Endothelial cell of umbilical vein (primary cell): ENCODE measurements around the gene AZGP1. TPM values are rescaled to one million over a fixed set of nuclear protein-coding genes. Genes with fewer than 3 reads are reported as not detected.
A peak's percentile ranks its signal among the peaks of the same experiment; 100 is the strongest.

Source experiments
- BruUV-seq: library from RNA; stranded (reverse); fragments of 400-500 nt; replicated peaks from 2 replicates; lab custom pipeline; 2021; lab: Mats Ljungman, UMichigan
- CTCF ChIA-PET: fragments of 300-600, 350-600 bp; sonication (Branson Sonifier 250); formaldehyde crosslinking; loops from one replicate; lab custom pipeline; 2021; ENCODE audit warnings: antibody characterized with exemption, inconsistent platforms; lab: Charles Lee
- POLR2A ChIA-PET: fragments of 300-600, 350-600 bp; sonication (Branson Sonifier 250); formaldehyde crosslinking; loops from one replicate; lab custom pipeline; 2021; ENCODE audit warnings: antibody characterized with exemption, inconsistent platforms; lab: Charles Lee
- DNase-seq: peaks from one replicate; pipeline ENCODE4 v3.0.0-alpha.2; 2011; ENCODE audit warnings: low read depth, low spot score
- FAIRE-seq: peaks from 2 replicates; lab custom pipeline; 2011; peaks lifted over from hg19 to GRCh38; lab: Jason Lieb, UNC
- H2AFZ ChIP-seq: 2 replicates; pipeline ENCODE4 v1.6.0; 2012; ENCODE audit warnings: low read depth, low read length, control low read depth, inconsistent platforms
- H3K27ac ChIP-seq: 2 replicates; pipeline ENCODE4 v1.5.1; 2011; ENCODE audit warnings: low read depth, mild to moderate bottlenecking, control low read depth, low read length, moderate library complexity; ENCODE audit not compliant: insufficient read depth
- H3K27me3 ChIP-seq, 2 experiments: 2 replicates each; pipeline versions ENCODE4 v1.6.0 to v1.6.1; 2011; ENCODE audit warnings: low read length in 2 of 2, mixed read lengths in 1 of 2; ENCODE audit not compliant: control insufficient read depth in 2 of 2, insufficient read depth in 2 of 2
- H3K36me3 ChIP-seq, 2 experiments: 2 replicates in 1 of 2; 3 replicates in 1 of 2; pipeline ENCODE4 v1.5.1; 2011; ENCODE audit warnings: low read length in 2 of 2, mild to moderate bottlenecking in 1 of 2, moderate library complexity in 1 of 2; ENCODE audit not compliant: control insufficient read depth in 2 of 2, insufficient read depth in 2 of 2; ENCODE audit errors: extremely low read depth in 1 of 2
- H3K4me1 ChIP-seq: 3 replicates; pipeline ENCODE4 v1.5.1; 2011; ENCODE audit warnings: mild to moderate bottlenecking, low read length; ENCODE audit not compliant: control insufficient read depth, insufficient read depth; ENCODE audit errors: extremely low read depth
- H3K4me2 ChIP-seq: 2 replicates; pipeline ENCODE4 v1.6.1; 2011; ENCODE audit warnings: low read length, control low read depth, mixed read lengths; ENCODE audit not compliant: insufficient read depth
- H3K4me3 ChIP-seq, 3 experiments: fragments of 200-600 bp in 1 of 3; sonication (generic), shearing (Covaris generic) in 1 of 3; replicated peaks in 1 of 3; 2 replicates each; pipeline ENCODE4 v1.5.1; 2011 to 2016; ENCODE audit warnings: control low read depth in 3 of 3, low read length in 3 of 3, mild to moderate bottlenecking in 2 of 3, inconsistent platforms in 1 of 3, low read depth in 1 of 3, moderate library complexity in 1 of 3; ENCODE audit not compliant: insufficient read depth in 1 of 3
- H3K79me2 ChIP-seq: 2 replicates; pipeline ENCODE4 v1.6.0; 2012; ENCODE audit warnings: low read length, inconsistent platforms; ENCODE audit not compliant: control insufficient read depth, insufficient read depth
- H3K9ac ChIP-seq: replicated peaks from 2 replicates; pipeline ENCODE3; 2011; ENCODE audit warnings: low read length, control low read depth; ENCODE audit not compliant: insufficient read depth; ENCODE audit errors: extremely low read depth
- H3K9me1 ChIP-seq: replicated peaks from 3 replicates; pipeline ENCODE4 v1.6.0; 2011; ENCODE audit warnings: mild to moderate bottlenecking, low read length; ENCODE audit not compliant: control insufficient read depth, insufficient read depth; ENCODE audit errors: extremely low read depth
- H3K9me3 ChIP-seq: replicated peaks from 2 replicates; pipeline ENCODE4 v1.5.1; 2012; ENCODE audit warnings: low read length, inconsistent platforms; ENCODE audit not compliant: control insufficient read depth, insufficient read depth
- H4K20me1 ChIP-seq: replicated peaks from 2 replicates; pipeline ENCODE3; 2011; ENCODE audit warnings: mild to moderate bottlenecking, low read length; ENCODE audit not compliant: control insufficient read depth, insufficient read depth; ENCODE audit errors: extremely low read depth
- EZH2 ChIP-seq: IDR thresholded peaks from 2 replicates; pipeline ENCODE4 v1.6.1; 2012; ENCODE audit warnings: borderline replicate concordance, low read depth, mild to moderate bottlenecking, moderate library complexity, low read length, inconsistent platforms; ENCODE audit not compliant: severe bottlenecking
- FOS ChIP-seq: IDR thresholded peaks from 2 replicates; pipeline ENCODE4 v1.6.1; 2011; ENCODE audit warnings: mild to moderate bottlenecking, low read length, moderate library complexity, borderline replicate concordance; ENCODE audit not compliant: insufficient read depth
- GATA2 ChIP-seq: IDR thresholded peaks from 2 replicates; pipeline ENCODE4 v1.7.0; 2011; ENCODE audit warnings: low read depth, mild to moderate bottlenecking, moderate library complexity, mixed read lengths, low read length; ENCODE audit not compliant: insufficient read length, insufficient read depth
- JUN ChIP-seq: IDR thresholded peaks from 2 replicates; pipeline ENCODE4 v1.6.1; 2011; ENCODE audit warnings: borderline replicate concordance, low read depth; ENCODE audit not compliant: insufficient read length, insufficient read depth
- MYC ChIP-seq: IDR thresholded peaks from one replicate; pipeline ENCODE4 v1.6.1; 2011; ENCODE audit warnings: mild to moderate bottlenecking, low read depth, low read length
- POLR2A ChIP-seq: IDR thresholded peaks from 2 replicates; pipeline ENCODE4 v1.6.1; 2012; ENCODE audit warnings: low read depth, mild to moderate bottlenecking, control low read depth, low read length
- POLR2AphosphoS5 ChIP-seq: IDR thresholded peaks from 2 replicates; pipeline ENCODE4 v1.6.1; 2012; ENCODE audit warnings: low read depth, mild to moderate bottlenecking, control low read depth, low read length, moderate library complexity; ENCODE audit not compliant: insufficient read depth
- dilution Hi-C: fragments of 300-500 bp; cut with MboI; formaldehyde crosslinking; loops from one replicate; pipeline ENCODE4 v1.15.0; 2019; ENCODE audit warnings: low sequenced_read_pairs; ENCODE audit not compliant: extremely low pct_ligation_motif_present
- intact Hi-C: fragments of 100-400 bp; cut with micrococcal nuclease; formaldehyde crosslinking; loops from one replicate; pipeline ENCODE4 v1.10.0; 2022
- polyA plus RNA-seq, 4 experiments: library from polyadenylated mRNA; depleted of rRNA in 3 of 4; stranded (reverse) in 3 of 4; unstranded in 1 of 4; fragments of >200 nt; gene quantifications; 2 replicates each; pipeline versions ENCODE4 v1.2.1 to v1.2.3, GENCODE V29; 2011 to 2012; ENCODE audit warnings: missing spikeins in 1 of 4
- total RNA-seq: library from RNA; stranded (reverse); gene quantifications from 2 replicates; pipeline ENCODE4 v1.2.3, GENCODE V29; 2021
- TF ChIP-seq, protein P1 (sequence below): IDR thresholded peaks from 2 replicates; pipeline ENCODE4 v1.6.1; 2011; ENCODE audit not compliant: insufficient read depth, insufficient read length
- TF ChIP-seq, protein P2 (sequence below), 2 donors: IDR thresholded peaks; 1 replicate in 1 of 2; 2 replicates in 1 of 2; pipeline ENCODE4 v1.5.1; 2011; ENCODE audit warnings: low read length in 2 of 2, mild to moderate bottlenecking in 2 of 2, moderate library complexity in 2 of 2, control low read depth in 1 of 2, inconsistent platforms in 1 of 2, low read depth in 1 of 2; ENCODE audit not compliant: insufficient read depth in 1 of 2; ENCODE audit errors: extremely low read depth in 1 of 2

Gene AZGP1
- total and polyA plus RNA-seq, 2 donors (not counting 3 experiments of a cell fraction or from before 2014, with no cell fraction given) = not detected

DNA sequence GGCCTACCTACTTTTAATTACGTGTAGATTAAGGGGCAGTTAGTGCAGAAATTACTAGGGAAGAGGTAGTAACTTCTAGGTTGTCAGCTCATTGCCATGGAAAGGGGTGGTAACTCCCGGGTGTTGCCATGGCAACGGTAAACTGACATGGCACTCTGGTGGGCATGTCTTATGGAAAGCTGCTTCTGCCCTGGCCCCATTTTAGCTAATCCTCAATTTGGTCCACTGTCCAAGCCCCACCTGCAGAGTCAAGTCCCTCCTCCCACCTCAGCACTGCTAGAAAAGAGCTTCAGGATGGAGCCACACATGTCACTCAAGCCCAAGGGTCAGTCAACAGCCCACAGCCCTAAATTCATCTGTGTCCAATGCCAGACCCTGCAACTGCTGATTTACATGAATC lies 32.1 kb upstream of the AZGP1 start:
- dilution Hi-C loops = no loop called here
- Histone ChIP-seq H3K79me2 (no peaks in the 10 kb centered on the region), H3K4me2 (no peak overlapping the region), H3K9me1 (no peaks in the 10 kb centered on the region), H2AFZ (no peak overlapping the region), H3K36me3 (no peaks in the 10 kb centered on the region), H3K9me3 (no peaks in the 10 kb centered on the region), H3K9ac (no peak overlapping the region), H4K20me1 (no peaks in the 10 kb centered on the region), H3K4me3 (no peak overlapping the region), H3K27me3 (no peaks in the 10 kb centered on the region), H3K27ac (no peak overlapping the region), H3K4me1 (no peaks in the 10 kb centered on the region)
- TF ChIP-seq, protein P1, sequence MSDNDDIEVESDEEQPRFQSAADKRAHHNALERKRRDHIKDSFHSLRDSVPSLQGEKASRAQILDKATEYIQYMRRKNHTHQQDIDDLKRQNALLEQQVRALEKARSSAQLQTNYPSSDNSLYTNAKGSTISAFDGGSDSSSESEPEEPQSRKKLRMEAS = no peak
- TF ChIP-seq GATA2 = no peak
- no peak for TF ChIP-seq POLR2AphosphoS5
- TF ChIP-seq POLR2A = no peak
- ChIA-PET CTCF (interaction anchor here (1.6 kb wide), 1 partner anchor 12 kb away, joined by 3 read pairs; no protein-coding TSS in a partner anchor), POLR2A (no interaction called here)
- FAIRE-seq = no peak
- no peak for DNase-seq
- intact Hi-C loops = no loop called here
- no TSS peak for BruUV-seq

DNA sequence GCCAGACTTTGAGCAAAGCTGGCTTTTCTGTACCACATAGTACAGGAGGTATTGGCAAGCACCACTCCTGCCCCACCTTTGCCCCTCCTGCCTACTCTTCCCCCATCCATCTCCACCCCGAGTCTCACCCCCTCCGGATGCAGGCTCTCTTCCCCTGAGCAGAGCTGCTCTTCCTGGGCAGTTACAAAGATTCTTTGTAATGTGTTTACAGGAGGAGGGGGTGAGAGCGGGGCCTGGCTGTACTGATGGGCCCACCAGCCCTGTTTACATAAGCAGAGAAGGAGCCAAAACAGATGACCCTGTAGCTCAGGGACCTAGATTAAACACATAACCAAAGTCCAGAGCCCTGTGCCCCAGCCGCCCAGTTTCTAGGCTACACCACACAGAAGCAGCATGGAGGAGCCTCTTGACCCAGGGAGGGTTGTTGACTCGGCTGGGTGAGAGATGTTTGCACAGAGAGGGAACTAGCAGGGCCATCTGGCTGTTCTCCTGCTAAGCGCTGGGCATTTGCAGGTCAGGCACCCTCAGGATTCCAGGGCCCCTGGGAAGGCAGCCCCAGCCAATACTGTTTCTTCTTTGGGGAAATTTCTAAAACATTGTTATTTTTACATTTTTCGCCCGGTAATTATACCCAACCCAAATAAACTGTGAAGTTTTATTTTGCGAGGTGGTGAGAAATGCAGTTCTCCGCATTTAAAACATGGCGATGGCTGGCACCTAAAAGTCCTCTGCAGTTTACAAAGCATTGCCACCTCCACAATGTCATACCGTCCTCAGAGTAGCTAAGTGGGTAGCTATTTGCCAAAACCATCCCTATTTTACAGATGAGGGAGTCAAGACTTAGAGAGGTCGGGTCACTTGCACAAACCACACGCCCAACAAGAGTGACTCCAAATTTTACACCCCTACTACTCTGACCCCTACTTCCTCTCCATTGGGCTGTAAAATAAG lies 28.2 kb upstream of the AZGP1 start:
- H3K36me3 ChIP-seq = no peaks in the 10 kb centered on the region
- no peak overlapping the region for H3K4me2 ChIP-seq
- dilution Hi-C loops (no loop called here), intact Hi-C loops (no loop called here)
- H3K27ac ChIP-seq = no peak overlapping the region
- peak; percentile 43 for DNase-seq
- H3K4me1 ChIP-seq = no peaks in the 10 kb centered on the region
- no peaks in the 10 kb centered on the region for H3K79me2 ChIP-seq
- no peaks in the 10 kb centered on the region for H4K20me1 ChIP-seq
- ChIA-PET CTCF (interaction anchor here (0.6 to 1.9 kb wide), 3 partner anchors 10 to 21 kb away, joined by 3 to 7 read pairs (median 4); no protein-coding TSS in a partner anchor), POLR2A (interaction anchor here (0.5 kb wide), 1 partner anchor 11 kb away, joined by 7 read pairs; the partner anchor contains the start of gene ZKSCAN1)
- H3K9me3 ChIP-seq = no peaks in the 10 kb centered on the region
- TF ChIP-seq, protein P1 = no peak
- TF ChIP-seq GATA2 = no peak
- no peak for TF ChIP-seq EZH2
- no peak for TF ChIP-seq JUN
- no peak for TF ChIP-seq POLR2AphosphoS5
- TF ChIP-seq POLR2A = no peak
- TF ChIP-seq MYC = no peak
- TF ChIP-seq, protein P2, sequence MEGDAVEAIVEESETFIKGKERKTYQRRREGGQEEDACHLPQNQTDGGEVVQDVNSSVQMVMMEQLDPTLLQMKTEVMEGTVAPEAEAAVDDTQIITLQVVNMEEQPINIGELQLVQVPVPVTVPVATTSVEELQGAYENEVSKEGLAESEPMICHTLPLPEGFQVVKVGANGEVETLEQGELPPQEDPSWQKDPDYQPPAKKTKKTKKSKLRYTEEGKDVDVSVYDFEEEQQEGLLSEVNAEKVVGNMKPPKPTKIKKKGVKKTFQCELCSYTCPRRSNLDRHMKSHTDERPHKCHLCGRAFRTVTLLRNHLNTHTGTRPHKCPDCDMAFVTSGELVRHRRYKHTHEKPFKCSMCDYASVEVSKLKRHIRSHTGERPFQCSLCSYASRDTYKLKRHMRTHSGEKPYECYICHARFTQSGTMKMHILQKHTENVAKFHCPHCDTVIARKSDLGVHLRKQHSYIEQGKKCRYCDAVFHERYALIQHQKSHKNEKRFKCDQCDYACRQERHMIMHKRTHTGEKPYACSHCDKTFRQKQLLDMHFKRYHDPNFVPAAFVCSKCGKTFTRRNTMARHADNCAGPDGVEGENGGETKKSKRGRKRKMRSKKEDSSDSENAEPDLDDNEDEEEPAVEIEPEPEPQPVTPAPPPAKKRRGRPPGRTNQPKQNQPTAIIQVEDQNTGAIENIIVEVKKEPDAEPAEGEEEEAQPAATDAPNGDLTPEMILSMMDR (IDR thresholded peaks at IDR 0.05; ENCODE audit: extremely low read depth in 1 of 2, insufficient read depth in 1 of 2, low read depth in 1 of 2, low read length in 2 of 2) = no peak
- TF ChIP-seq FOS = no peak
- FAIRE-seq = peak; percentile 4
- no TSS peak for BruUV-seq
- H3K9ac ChIP-seq = no peak overlapping the region
- H2AFZ ChIP-seq = peak overlapping the region; percentile 7
- no peaks in the 10 kb centered on the region for H3K27me3 ChIP-seq
- no peaks in the 10 kb centered on the region for H3K9me1 ChIP-seq
- H3K4me3 ChIP-seq = no peak overlapping the region
